ENCODE measurements around the gene RASGRF2.

Gene RASGRF2

GRCh38 chr5:80953587-80953986 is 6.6 kb upstream of the RASGRF2 start:
- DNase-seq: no peak

DNA sequence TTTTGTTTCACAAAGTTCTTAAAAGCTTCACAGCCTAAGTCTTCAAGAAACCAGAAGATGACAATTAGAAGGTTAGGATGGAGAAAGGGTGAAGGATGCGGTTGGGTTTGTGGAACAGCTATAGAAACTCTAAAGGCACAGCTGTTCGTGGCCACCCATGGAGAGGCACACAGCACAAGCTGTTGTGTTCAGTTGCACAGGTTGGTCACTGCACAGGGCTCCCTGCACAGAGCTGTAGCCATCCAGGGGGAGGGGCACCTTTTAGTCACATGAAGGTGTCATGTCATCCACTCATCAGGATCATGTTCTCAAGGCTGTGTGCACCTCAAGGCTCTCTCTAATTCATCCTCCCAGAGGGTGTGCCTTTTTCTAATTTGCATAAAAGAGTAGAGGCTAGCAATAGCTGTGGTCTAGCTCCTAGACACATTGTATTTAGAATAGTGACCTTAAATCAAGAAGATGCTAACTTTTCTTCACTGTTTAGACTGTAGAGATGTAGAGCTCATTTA is 5.0 kb upstream of the RASGRF2 start:
- DNase-seq: no peak

DNA sequence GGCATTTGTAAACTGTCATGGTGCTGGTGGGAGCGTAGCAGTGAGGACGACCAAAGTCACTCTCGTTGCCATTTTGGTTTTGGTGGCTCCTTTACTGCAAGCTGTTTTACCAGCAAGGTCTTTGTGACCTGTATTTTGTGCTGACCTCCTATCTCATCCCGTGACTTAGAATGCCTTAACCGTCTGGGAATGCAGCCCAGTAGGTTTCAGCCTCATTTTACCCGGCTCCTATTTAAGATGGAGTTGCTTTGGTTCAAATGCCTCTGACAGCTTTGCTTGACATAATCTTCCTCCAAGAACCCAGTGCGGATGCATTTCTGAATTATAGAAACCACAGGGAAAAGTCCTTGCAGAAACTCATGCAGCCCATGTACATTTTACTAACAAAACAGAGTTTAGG is 3.9 kb upstream of the RASGRF2 start:
- DNase-seq: no peak

DNA sequence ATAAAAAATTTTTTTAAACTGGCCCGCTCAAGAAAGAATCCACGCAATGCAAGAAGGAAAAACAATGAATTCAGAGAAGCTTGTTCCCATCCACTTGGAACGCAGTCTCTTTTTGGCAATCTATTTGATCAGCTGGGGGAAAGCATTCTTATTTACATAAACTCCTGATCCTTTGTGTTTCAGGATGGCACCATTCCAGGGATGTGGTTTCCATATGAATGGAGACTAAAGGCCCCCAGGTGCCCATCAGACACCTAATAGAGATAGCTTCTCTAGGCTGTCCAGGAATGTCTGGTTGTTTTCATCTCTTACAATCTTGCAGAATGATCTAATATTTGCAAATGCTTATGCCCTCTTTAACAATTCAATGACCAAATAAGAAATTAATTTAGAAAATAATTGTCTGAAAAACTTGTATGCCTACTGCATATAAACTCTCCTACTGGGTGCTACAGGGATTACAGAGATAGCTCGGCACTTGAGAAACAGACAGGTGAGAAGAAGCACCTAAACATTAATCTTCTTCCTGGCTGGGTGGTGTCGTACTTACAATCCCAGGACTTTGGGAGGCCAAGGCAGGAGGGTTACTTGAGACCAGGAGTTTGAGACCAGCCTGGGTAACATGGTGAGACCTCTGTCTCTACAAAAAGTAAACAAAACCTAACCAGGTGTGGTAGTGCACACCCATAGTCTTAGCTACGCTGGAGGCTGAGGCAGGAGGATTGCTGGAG is 3.0 kb upstream of the RASGRF2 start:
- DNase-seq: no peak

- no peak for DNase-seq
These were observed 1.5 kb upstream of the RASGRF2 start for GRCh38 chr5:80958616-80959015.

GRCh38 chr5:80959138-80959537 is 1.0 kb upstream of the RASGRF2 start:
- no peak for DNase-seq

- no peak for DNase-seq
These were observed 590 bp downstream of the RASGRF2 start for GRCh38 chr5:80960531-80961375.

- DNase-seq: no peak
These were observed 1.5 kb downstream of the RASGRF2 start for GRCh38 chr5:80961376-80962281.

- no peak for DNase-seq
These were observed 2.7 kb downstream of the RASGRF2 start for GRCh38 chr5:80962630-80963520.

DNA sequence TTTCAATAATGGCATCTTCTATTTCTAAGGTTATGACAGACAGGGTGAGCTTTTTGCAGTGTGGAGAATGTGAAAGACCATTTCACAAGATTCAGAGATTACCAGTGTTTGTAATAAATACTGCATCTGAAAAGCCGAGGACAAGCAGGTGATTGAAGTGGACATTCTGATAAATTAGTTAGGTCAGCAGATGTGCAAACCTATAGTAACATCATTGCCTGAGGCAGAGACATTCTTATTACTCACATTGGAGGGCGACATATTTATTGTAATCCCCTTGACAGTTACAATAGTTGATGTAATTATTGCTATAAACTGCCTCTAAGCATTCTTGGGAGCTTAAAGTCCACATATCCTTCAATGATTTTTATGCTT is 3.3 kb downstream of the RASGRF2 start:
- DNase-seq: no peak

DNA sequence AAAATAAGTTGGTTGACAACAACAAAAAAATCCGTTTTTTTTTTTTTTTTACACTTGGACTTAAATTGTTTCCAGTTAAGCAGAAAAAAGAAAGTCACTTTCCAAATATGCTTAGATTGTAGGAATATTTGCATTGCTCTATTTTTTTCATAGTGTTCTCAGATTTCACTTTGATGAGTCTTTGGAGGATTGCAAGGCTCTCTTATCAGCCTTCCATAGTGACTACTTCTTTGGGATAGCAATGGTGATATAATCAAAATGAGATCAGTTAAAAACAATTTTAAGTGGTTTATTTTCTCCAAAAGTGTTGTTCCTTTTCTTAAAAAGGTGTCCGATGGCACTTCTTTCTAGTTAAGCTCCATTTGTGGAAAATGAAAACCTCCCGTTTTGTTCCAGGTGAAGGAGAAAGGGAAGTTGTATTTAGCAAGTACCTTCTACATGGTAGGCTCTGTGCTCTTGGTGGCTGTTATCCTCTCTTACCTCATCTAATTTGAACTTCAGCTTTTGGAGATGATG is 3.9 kb downstream of the RASGRF2 start:
- DNase-seq: peak; percentile 37

GRCh38 chr5:80964491-80964890 is 4.3 kb downstream of the RASGRF2 start:
- no peak for DNase-seq

DNA sequence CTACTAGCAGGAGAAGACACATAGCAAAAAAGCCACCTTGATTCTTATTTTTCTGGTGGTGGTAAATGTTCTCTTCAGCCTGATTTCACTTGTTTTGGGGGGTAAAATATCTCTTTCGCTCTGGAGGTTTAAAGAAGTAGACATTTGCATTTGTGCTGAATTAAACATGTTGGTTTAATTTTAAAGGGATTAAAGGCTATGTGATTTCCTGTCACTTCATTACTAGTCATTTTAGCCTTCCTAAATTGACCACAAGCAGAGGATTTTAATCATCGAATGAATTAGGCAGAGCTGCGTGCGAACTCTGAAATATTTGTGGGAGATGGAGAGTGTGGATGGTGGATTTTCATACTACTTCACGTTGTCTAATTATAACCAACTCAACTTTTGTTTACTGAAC is 4.8 kb downstream of the RASGRF2 start:
- no peak for DNase-seq

GRCh38 chr5:80967500-80968181 is 7.5 kb downstream of the RASGRF2 start:
- DNase-seq: peak; percentile 59

DNA sequence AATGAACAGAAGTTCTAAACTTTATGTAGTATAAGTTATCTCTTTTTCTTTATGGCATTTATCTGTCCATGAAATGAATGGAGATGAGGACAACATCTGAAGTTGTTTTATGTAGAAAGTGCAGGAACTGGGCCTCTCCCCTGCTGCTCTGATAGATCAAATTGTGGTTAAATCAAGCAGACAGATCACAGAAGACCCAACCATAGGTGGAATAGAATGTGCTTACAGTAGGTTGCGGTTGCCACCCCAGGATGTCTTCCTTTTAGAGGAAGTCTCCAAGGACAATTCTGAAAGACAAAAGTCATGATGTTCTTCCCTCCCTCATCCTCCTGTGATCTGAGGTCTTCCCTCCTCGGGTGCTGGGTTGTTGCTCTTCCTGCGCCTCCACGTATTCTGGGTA is 12.9 kb downstream of the RASGRF2 start:
- DNase-seq: no peak

DNA sequence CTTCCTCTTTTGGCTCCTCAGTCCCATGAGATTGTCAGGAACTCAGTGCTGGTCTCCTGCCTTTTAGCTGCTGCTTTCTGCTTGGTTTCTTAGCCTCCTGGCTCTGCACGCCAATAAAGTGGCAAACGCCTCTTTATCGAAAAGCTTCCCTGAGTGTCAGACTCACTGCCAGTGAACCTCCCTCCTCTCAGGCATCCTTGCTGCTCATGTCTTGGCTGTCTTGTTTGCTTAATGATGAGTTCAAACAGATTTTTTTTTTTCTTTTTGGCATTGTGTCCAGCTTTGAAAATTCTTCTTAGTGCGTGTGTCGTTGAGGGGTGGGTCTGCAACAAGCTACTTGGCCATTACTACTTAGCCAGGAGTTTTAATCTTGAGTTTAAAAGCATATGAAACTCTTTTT is 14.9 kb downstream of the RASGRF2 start:
- no peak for DNase-seq

GRCh38 chr5:80976985-80977384 is 16.8 kb downstream of the RASGRF2 start:
- no peak for DNase-seq

DNA sequence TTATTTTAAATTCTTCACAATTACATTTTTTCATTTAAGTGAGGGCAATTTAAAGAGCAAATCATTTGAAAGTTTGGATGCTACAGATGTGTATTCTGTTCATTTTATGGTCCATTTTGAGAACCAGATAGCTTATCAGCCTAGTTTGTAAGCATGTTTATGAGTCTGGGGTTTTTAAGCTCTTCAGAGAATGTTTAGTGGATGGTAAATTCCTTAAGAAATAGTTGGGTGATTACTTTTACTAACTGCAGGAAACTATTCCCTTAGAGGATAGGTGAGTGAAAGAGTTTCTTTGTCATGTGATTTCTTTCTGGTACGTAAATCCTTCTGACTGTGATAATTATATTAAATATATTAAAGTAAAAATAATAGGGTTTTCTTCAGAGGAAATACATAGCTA is 17.6 kb downstream of the RASGRF2 start:
- no peak for DNase-seq

DNA sequence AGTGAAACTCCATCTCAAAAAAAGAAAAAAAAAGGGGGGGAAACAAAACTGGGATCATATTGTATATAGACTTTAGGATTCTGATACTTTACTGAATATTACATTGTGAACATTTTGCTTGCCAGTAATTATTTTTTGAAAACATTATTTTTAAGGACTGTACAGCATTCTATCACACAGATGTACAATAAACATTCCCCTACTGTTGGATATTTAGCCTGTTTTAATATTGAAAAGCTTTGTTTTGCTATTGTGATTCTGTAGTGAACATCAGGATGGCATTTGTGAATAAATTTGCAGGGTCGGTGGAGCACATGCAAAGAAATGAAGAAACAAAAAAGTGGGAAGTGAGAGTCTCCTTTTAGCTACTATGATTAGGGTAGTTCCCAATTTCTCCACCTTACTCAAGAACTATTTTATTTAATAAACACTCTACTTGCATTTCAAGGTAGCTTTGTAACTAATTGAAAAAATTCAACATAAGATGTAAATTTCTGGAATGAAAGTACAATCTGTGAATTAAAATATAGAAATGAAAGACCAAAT is 18.7 kb downstream of the RASGRF2 start:
- no peak for DNase-seq

DNA sequence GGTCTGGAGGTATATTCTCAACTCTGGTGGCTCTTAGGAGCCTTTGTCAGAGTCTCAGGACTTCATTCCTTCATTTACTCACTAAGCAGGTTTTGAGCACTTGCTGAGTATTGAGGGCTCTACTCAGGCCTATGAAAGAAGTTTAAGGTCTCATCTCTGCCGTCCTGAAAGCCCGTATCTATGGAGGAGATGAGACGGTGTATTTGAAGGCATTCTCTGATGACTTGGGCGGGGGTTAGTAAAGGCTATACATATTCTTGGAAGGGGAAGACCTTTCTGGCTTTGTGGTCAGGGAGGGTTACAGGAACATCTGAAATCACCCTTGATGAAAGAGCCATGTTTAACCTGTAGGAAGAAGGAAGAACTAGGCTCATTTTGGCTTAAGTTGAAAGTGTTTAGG is 21.9 kb downstream of the RASGRF2 start:
- no peak for DNase-seq

All from fibroblast of upper back skin (primary cell).